Midbrain (tissue), 1 donor: ENCODE measurements around the gene EFHC1.

Source experiments
- DNase-seq: peaks from one replicate; lab custom pipeline; 2025; lab: John Stamatoyannopoulos, UW

EFHC1 gene

GRCh38 chr6:52539607-52540006 lies 119.5 kb downstream of the EFHC1 start:
- DNase-seq, result no peak

GRCh38 chr6:52540286-52540902 lies 120.3 kb downstream of the EFHC1 start:
- DNase-seq, result no peak

- no peak for DNase-seq
These were observed 121.0 kb downstream of the EFHC1 start for GRCh38 chr6:52541135-52541534.

- no peak for DNase-seq
These were observed 123.1 kb downstream of the EFHC1 start for GRCh38 chr6:52543262-52543661.

- no peak for DNase-seq
These were observed 123.8 kb downstream of the EFHC1 start for GRCh38 chr6:52543729-52544601.

GRCh38 chr6:52544602-52545405 lies 124.7 kb downstream of the EFHC1 start:
- DNase-seq, result no peak

GRCh38 chr6:52545406-52546119 lies 125.4 kb downstream of the EFHC1 start:
- no peak for DNase-seq

GRCh38 chr6:52546192-52546591 lies 126.0 kb downstream of the EFHC1 start:
- no peak for DNase-seq

- DNase-seq, result no peak
These were observed 126.5 kb downstream of the EFHC1 start for GRCh38 chr6:52546678-52547077.

- no peak for DNase-seq
These were observed 127.7 kb downstream of the EFHC1 start for GRCh38 chr6:52547647-52548352.

GRCh38 chr6:52548353-52548713 lies 128.2 kb downstream of the EFHC1 start:
- no peak for DNase-seq

- DNase-seq, result no peak
These were observed 128.9 kb downstream of the EFHC1 start for GRCh38 chr6:52548999-52549398.

GRCh38 chr6:52549428-52549827 lies 129.3 kb downstream of the EFHC1 start:
- DNase-seq, result no peak

- DNase-seq, result no peak
These were observed 130.0 kb downstream of the EFHC1 start for GRCh38 chr6:52550014-52550575.

- no peak for DNase-seq
These were observed 130.7 kb downstream of the EFHC1 start for GRCh38 chr6:52550870-52551269.

GRCh38 chr6:52551483-52552277 lies 131.5 kb downstream of the EFHC1 start:
- DNase-seq, result no peak

GRCh38 chr6:52552278-52552643 lies 132.1 kb downstream of the EFHC1 start:
- DNase-seq, result no peak

- DNase-seq, result no peak
These were observed 133.0 kb downstream of the EFHC1 start for GRCh38 chr6:52553158-52553557.

GRCh38 chr6:52553719-52554118 lies 133.6 kb downstream of the EFHC1 start:
- DNase-seq, result no peak

- DNase-seq, result no peak
These were observed 134.6 kb downstream of the EFHC1 start for GRCh38 chr6:52554684-52555280.
